ENCODE measurements around the gene P2RX1.
"Not testable (repeated sequence)": the region's sequence is repeated elsewhere in the genome, so short reads cannot be mapped to it uniquely, and the experiment has no call there.

The P2RX1 gene

GRCh38 chr17:3885271-3885670, 31.0 kb downstream of the P2RX1 start:
- DNase-seq, result no peak

GRCh38 chr17:3884188-3884587, 32.1 kb downstream of the P2RX1 start:
- no peak for DNase-seq

GRCh38 chr17:3882276-3882675, 34.0 kb downstream of the P2RX1 start:
- DNase-seq, result no peak

GRCh38 chr17:3880983-3881382, 35.3 kb downstream of the P2RX1 start:
- no peak for DNase-seq

- DNase-seq, result no peak
Observed at GRCh38 chr17:3879591-3880417, 36.5 kb downstream of the P2RX1 start.

- no peak for DNase-seq
Observed at GRCh38 chr17:3879186-3879585, 37.1 kb downstream of the P2RX1 start.

GRCh38 chr17:3877220-3877619, 39.0 kb downstream of the P2RX1 start:
- no peak for DNase-seq

GRCh38 chr17:3875317-3875716, 40.9 kb downstream of the P2RX1 start:
- DNase-seq, result no peak

- DNase-seq, result no peak
Observed at GRCh38 chr17:3873862-3874261, 42.4 kb downstream of the P2RX1 start.

GRCh38 chr17:3870871-3871306, 45.4 kb downstream of the P2RX1 start:
- DNase-seq, result no peak

GRCh38 chr17:3867606-3868005, 48.7 kb downstream of the P2RX1 start:
- DNase-seq, result no peak

GRCh38 chr17:3867106-3867505, 49.2 kb downstream of the P2RX1 start:
- DNase-seq, result no peak

- DNase-seq, result no peak
Observed at GRCh38 chr17:3866276-3866675, 50.0 kb downstream of the P2RX1 start.

- DNase-seq, result no peak
Observed at GRCh38 chr17:3865176-3865575, 51.1 kb downstream of the P2RX1 start.

GRCh38 chr17:3864534-3864933, 51.7 kb downstream of the P2RX1 start:
- DNase-seq, result no peak

GRCh38 chr17:3861761-3862681, 54.2 kb downstream of the P2RX1 start:
- no peak for DNase-seq

GRCh38 chr17:3860939-3861700, 55.1 kb downstream of the P2RX1 start:
- no peak for DNase-seq

- no peak for DNase-seq
Observed at GRCh38 chr17:3859940-3860339, 56.3 kb downstream of the P2RX1 start.

GRCh38 chr17:3857261-3858105, 58.8 kb downstream of the P2RX1 start:
- DNase-seq, result no peak

GRCh38 chr17:3854204-3854603, 62.1 kb downstream of the P2RX1 start:
- DNase-seq, result not testable (repeated sequence)

- no peak for DNase-seq
Observed at GRCh38 chr17:3852561-3852960, 63.7 kb downstream of the P2RX1 start.

GRCh38 chr17:3851461-3852100, 64.7 kb downstream of the P2RX1 start:
- DNase-seq, result no peak

All from activated CD4-positive, alpha-beta T cell treated with anti-CD3 and anti-CD28 coated beads, Interleukin-2, amount 50 U/mL, for 1 hour (primary cell).